Measurements from ENCODE around the gene MBNL1.
"Not testable (repeated sequence)": the region's sequence is repeated elsewhere in the genome, so short reads cannot be mapped to it uniquely, and the experiment has no call there.

The MBNL1 gene

GRCh38 chr3:152404976-152405375 is 136.2 kb downstream of the MBNL1 start:
- DNase-seq (ENCODE audit: low spot score): no peak

DNA sequence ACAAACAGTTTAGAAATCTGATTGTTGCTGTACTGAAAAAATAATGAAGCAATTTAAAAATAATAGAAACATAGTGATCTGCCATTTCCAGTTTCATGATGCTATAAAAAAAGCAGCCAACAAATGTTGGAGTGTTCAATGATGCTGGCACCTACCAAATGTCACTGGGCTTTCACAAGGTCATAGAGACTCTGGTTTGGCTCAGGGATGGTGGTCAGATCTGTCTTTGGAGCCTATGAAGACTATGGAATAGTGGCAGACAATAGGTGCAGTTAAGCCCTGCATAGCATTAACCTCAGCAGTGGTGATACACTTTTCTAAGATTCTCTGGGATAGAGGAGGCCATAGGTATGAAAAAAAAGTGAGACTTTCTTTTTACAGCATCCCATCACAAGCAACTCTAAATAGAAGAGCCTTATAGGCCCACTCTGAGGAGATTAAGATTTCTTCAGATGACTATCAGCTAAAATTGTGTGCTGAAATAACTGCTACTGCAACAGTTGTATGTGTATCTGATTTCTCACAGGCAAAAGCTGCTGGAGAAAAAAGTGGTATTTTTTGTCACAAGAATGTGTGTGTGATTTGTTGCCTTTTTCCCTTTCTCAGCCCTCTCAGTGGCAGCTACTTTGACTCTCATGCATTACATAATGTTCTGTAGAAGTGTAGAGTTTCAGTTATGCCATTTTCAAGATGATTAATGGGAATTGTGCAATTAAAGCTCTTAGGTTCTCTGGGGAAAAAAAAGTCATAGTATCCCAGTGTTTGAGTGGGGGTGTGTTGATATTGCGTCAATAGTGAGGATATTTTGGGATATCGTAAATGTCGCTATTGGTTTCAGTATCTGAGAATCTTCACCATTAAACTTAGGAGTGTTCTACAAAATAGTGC is 137.4 kb downstream of the MBNL1 start:
- no peak for DNase-seq (ENCODE audit: low spot score)

GRCh38 chr3:152413240-152413639 is 144.5 kb downstream of the MBNL1 start:
- no peak for DNase-seq (ENCODE audit: low spot score)

DNA sequence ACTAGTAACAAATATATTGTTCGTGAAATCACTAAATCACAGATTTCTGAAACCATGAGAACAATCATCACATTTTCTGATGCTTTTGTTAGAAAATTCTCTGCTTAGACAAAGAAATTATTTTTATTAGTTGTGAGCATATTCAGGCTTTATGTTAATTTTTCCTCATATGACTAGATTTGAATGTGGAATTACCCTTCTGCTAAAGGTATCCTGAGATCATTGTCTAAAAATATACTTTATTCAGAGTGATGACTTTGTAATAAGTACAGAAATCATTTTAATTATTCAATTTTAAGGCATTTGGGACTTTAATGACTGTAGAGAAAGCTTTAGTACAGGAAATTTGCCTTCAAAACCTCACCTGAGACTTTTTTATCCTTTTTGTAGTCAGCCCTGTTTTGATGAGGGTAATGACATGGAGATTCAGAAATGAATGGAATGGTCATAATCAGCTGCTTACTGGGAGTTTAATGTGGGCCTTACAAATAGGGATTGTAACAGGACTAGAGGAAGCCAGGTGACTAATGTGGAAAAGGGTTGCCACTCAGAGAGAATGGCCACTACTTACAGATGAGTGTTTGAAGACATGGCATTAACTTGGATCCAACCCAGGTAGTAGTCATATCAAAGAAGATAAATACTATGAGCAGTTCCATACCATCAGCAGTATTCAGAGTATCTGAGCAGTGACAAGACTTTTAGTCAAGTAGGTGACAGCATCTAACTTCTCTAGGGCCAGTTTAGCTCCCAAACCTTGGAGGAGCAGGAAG is 148.3 kb downstream of the MBNL1 start:
- DNase-seq (ENCODE audit: low spot score): no peak

DNA sequence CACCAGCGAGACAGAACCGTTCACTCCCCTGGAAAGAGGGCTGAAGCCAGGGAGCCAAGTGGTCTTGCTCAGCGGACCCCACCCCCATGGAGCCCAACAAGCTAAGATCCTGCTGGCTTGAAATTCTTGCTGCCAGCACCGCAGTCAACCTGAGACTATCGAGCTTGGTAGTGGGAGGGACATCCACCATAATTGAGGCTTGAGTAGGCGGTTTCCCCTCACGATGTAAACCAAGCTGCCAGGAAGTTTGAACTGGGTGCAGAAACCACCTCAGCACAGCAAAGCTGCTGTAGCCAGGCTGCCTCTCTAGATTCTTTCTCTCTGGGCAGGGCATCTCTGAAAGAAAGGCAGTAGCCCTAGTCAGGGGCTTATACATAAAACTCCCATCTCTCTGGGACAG is 151.0 kb downstream of the MBNL1 start:
- no peak for DNase-seq (ENCODE audit: low spot score)

- DNase-seq (ENCODE audit: low spot score): no peak
These were observed 152.4 kb downstream of the MBNL1 start for GRCh38 chr3:152421162-152421561.

- DNase-seq (ENCODE audit: low spot score): no peak
These were observed 157.7 kb downstream of the MBNL1 start for GRCh38 chr3:152426393-152426792.

- no peak for DNase-seq (ENCODE audit: low spot score)
These were observed 159.8 kb downstream of the MBNL1 start for GRCh38 chr3:152428577-152428976.

- DNase-seq (ENCODE audit: low spot score): no peak
These were observed 161.7 kb downstream of the MBNL1 start for GRCh38 chr3:152430223-152431002.

- no peak for DNase-seq (ENCODE audit: low spot score)
These were observed 165.4 kb downstream of the MBNL1 start for GRCh38 chr3:152434142-152434541.

DNA sequence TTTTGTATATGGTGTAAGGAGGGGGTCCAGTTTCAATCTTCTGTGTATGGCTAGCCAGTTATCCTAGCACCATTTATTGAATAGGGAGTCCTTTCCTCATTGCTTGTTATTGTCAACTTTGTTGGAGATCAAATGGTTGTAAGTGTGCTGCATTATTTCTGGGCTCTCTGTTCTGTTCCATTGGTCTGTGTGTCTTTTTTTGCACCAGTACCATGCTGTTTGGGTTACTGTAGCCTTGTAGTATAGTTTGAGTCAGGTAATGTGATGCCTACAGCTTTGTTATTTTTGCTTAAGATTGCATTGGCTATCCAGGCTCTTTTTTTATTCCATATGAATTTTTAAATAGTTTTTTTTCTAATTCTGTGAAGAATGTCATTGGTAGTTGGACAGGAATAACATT is 166.5 kb downstream of the MBNL1 start:
- not testable (repeated sequence) for DNase-seq (ENCODE audit: low spot score)

DNA sequence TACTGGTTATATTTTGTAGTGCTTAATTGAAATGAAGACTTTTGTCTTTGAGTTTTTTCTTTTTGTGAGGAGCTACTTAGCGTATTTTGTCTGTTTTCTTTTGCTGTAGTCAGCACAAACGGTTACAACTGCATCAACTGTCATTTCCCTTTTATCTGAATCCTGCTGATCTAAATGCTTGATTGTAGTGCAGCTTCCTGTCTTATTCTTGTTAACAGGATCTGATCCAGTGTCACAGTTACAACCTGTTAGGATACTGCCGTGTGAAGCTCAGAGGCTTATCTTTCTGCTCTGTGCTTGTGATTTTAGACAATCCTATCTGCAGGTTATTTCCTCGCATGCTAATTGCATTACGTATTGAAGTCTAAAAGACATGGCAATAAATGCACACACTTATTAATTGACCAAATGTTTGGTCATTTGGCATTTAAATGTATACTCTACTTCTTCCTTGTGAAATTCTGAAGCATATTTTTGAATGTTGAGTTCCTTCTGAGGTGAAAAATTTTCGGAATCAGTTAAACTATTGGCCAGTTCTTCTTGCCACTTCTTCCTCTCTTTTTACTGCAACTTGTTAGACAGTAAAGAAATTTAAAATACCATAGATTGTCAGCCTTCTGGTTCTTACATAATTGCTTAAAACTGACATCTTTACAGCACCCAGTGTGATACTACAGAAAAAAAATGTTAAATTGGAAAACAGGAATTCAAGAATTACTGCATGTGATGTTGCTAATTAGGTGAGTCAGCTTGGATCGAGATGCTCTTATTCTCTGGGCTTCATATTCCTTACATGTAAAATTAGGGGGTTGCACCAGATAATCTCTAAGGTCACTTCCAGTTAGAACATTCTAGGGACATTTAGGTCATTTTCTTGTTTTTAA is 168.2 kb downstream of the MBNL1 start:
- DNase-seq (ENCODE audit: low spot score): no peak

DNA sequence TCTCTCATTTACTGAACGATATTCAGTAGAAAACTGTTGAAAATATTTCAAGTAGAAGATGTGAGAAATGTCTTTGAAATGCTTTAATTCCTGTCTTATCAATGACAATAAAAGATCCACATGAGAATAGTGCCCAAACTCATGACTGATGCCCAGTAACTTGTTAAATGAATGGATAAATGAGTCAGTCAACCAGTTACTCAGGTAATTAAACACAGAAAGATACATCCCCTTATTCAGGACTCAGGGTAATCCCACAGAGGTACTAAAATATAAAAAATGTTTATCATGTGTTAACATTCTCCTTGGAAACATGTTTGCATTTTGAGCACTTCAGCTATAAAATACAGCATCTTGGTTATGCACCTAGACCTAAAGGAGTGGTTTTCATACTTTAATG is 169.5 kb downstream of the MBNL1 start:
- no peak for DNase-seq (ENCODE audit: low spot score)

DNA sequence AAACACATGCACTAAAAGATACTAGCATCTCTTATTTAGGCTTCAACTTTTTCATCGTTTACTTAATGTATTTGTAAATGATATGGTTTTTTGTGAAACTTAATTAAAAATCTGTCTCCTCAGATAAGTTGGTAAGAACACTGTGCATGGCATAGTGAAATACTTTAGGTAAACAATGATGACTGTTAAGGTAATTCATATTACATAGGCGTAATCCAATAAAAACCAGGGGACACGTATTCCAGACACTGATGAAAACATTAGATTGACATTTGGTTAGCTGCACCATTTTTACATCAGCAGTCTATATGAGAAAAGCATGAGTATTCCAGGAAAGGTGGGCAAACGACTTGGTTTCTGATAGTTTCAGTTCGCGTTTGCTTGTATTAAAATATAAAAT is 170.0 kb downstream of the MBNL1 start:
- DNase-seq (ENCODE audit: low spot score): no peak

DNA sequence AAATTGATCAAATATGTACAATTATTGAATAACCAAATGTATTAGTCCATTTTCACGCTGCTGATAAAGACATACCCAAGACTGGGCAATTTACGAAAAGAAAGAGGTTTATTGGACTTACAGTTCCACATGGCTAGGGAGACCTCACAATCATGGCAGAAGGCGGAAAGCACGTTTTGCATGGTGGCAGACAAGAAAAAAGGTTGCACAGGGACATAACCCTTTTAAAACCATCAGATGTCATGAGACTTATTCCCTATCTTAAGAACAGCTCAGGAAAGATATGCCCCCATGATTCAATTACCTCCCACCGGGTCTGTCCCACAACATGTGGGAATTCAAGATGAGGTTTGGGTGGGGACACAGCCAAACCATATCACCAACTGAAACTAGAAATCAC is 171.5 kb downstream of the MBNL1 start:
- DNase-seq (ENCODE audit: low spot score): not testable (repeated sequence)

DNA sequence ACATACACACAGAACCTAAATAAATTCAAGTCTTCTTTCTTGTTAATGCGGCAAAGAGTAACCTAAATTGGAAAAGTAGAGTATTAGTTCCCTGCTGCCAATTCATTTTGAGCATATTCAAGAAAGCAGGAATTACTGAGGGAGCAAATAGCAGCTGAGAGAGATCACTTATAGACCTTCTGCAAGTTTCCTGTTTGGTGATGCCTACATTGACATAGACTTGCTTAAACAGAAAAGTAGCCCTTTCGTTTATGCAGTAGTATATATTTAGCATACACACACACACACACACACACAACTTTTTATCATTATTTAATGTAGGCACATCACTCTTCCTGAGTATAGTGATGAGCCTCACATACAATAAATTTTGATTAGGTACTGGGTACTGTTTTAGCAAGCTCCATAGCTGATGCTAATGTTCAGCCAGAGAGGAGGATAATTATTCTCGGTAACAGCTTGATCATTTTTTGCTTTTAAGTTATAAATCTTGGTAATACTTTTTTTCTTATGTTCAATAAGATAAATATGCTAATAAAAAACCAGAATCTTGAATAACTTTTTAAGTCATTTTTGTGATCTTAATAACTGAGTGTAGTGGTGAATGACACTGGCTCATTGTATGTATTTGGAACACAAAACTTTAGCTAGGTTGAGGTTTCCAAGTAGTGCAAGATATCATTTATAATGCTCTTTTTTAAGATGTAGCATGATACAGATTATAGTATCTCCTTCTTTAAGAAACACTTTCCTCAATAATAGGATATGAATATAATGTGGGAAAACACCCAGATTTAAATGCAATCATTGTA is 174.7 kb downstream of the MBNL1 start:
- DNase-seq (ENCODE audit: low spot score): no peak

GRCh38 chr3:152444029-152444641 is 175.4 kb downstream of the MBNL1 start:
- no peak for DNase-seq (ENCODE audit: low spot score)

GRCh38 chr3:152445212-152445611 is 176.5 kb downstream of the MBNL1 start:
- DNase-seq (ENCODE audit: low spot score): no peak

GRCh38 chr3:152446495-152446894 is 177.8 kb downstream of the MBNL1 start:
- DNase-seq (ENCODE audit: low spot score): no peak

GRCh38 chr3:152447511-152447910 is 178.8 kb downstream of the MBNL1 start:
- no peak for DNase-seq (ENCODE audit: low spot score)
